ENCODE measurements around the gene ARL16.

ARL16 gene

DNA sequence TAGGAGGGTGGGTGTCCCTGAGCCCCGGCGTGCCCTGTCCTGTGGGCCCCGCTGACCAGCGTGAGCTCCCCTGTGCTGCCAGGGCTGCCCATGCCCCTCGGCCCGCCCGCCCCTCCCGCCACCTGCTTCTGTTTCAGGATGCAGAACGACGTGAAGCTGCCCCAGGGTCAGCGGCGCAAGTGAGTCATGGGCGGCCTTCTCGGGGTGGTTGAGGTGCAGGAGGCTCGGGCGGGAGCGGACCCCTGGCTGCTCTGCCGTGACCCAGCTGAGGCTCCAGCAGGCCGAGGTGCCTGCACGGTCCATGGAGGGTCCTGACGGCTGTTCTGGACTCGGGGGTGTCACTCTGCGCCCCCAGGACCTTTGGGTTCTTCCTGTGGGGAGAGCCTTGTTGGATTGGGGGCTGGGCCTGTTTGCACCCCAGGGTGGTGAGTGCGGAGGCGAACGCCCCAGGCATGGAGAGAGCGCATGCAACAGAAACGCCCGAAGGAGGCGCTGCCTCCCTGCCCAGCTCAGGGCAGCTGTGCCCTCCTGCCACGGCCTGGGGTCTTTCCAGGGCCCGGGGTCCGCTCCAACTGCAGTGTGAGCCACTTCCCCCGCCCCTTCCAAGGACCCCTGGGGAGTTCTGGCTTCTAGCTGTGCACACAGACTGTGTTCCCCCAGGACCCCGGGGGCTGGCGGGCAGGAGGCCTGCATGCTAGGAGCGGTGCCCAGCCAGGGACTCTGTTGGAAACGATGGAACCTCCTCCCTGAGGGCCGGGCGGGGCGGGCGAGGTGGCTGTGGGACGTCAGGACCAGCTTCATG lies 32.5 kb upstream of the ARL16 start:
- no peak for DNase-seq (ENCODE audit: extremely low spot score)
- ChIA-PET CTCF (no interaction called here), POLR2A (interaction anchor here (7.5 kb wide), 1 partner anchor 13 kb away, joined by 76 read pairs; the partner anchor contains the start of gene MRPL12)
- TF ChIP-seq PKNOX1 (IDR thresholded peaks at IDR 0.05) (no peak), NFRKB (IDR thresholded peaks at IDR 0.05) (no peak), FOXA1 (IDR thresholded peaks at IDR 0.05) (no peak), BHLHE40 (IDR thresholded peaks at IDR 0.05; ENCODE audit: borderline replicate concordance) (no peak), FOXM1 (IDR thresholded peaks at IDR 0.05; ENCODE audit: borderline replicate concordance) (no peak), ZNF384 (IDR thresholded peaks at IDR 0.05) (no peak), CTBP1 (IDR thresholded peaks at IDR 0.05; ENCODE audit: borderline replicate concordance) (no peak), FOXK2 (IDR thresholded peaks at IDR 0.05) (no peak), LEF1 (IDR thresholded peaks at IDR 0.05; ENCODE audit: borderline replicate concordance) (no peak)

- no peak for DNase-seq (ENCODE audit: extremely low spot score)
- ChIA-PET POLR2A (interaction anchor here (7.5 kb wide), 1 partner anchor 13 kb away, joined by 76 read pairs; the partner anchor contains the start of gene MRPL12), CTCF (no interaction called here)
- TF ChIP-seq PKNOX1 (IDR thresholded peaks at IDR 0.05) (no peak), HDGF (IDR thresholded peaks at IDR 0.05; ENCODE audit: borderline replicate concordance) (no peak), CTBP1 (IDR thresholded peaks at IDR 0.05; ENCODE audit: borderline replicate concordance) (no peak), TARDBP (IDR thresholded peaks at IDR 0.05) (no peak), SP1 (IDR thresholded peaks at IDR 0.05) (no peak), ELF4 (IDR thresholded peaks at IDR 0.05) (no peak), ARNT (IDR thresholded peaks at IDR 0.05) (no peak)
Measured at GRCh38 chr17:81715107-81715871, 31.7 kb upstream of the ARL16 start.

DNA sequence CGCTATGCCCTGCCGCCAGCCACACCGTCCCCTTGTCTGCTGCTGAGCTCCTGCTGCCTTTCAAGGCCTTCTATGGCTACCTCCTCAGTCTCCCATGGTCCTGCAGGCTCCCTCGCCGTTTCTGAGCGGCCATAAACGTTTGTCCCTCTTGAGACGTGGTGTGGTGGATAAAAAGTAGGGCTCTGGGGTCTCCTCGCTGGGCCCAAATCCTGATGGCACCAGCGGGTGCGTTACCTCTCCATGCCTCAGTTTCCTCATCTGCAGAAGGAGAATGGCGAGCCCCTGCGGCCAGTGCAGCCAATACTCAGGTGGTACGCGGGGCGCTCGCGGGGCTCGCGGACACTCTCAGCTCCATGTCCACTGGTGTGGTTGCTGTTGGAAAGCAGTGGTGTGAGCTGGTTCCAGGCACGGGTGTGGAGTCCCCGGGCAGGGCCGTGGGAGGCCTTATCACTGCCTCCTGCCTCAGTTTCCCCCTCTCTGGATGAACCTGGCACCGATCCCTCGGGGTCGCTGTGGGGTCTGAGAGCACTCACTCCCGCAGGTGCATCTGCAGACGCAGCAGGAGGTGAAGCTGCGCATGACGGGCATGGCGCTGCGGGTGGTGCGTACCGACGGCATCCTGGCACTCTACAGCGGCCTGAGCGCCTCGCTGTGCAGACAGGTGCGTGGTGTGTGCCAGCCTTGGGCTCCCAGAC lies 31.0 kb upstream of the ARL16 start:
- ChIA-PET POLR2A (interaction anchor here (1.0 to 7.5 kb wide), 2 partner anchors 12 to 149 kb away, joined by 3 to 76 read pairs; partner anchors contain the start of gene MRPL12), CTCF (no interaction called here)
- DNase-seq (ENCODE audit: extremely low spot score), result no peak
- no peak for TF ChIP-seq TARDBP (IDR thresholded peaks at IDR 0.05)
- no peak for TF ChIP-seq ARNT (IDR thresholded peaks at IDR 0.05)
- no peak for TF ChIP-seq CTBP1 (IDR thresholded peaks at IDR 0.05; ENCODE audit: borderline replicate concordance)
- TF ChIP-seq PKNOX1 (IDR thresholded peaks at IDR 0.05), result no peak
- TF ChIP-seq BHLHE40 (IDR thresholded peaks at IDR 0.05; ENCODE audit: borderline replicate concordance), result no peak
- TF ChIP-seq ZNF384 (IDR thresholded peaks at IDR 0.05), result no peak
- TF ChIP-seq FOXA1 (IDR thresholded peaks at IDR 0.05), result no peak
- TF ChIP-seq ELF4 (IDR thresholded peaks at IDR 0.05), result no peak
- TF ChIP-seq SP1 (IDR thresholded peaks at IDR 0.05), result no peak
- TF ChIP-seq FOXM1 (IDR thresholded peaks at IDR 0.05; ENCODE audit: borderline replicate concordance), result no peak
- no peak for TF ChIP-seq FOXK2 (IDR thresholded peaks at IDR 0.05)
- TF ChIP-seq SUZ12 (IDR thresholded peaks at IDR 0.05), result no peak
- TF ChIP-seq HDGF (IDR thresholded peaks at IDR 0.05; ENCODE audit: borderline replicate concordance), result no peak
- TF ChIP-seq LEF1 (IDR thresholded peaks at IDR 0.05; ENCODE audit: borderline replicate concordance), result no peak
- no peak for TF ChIP-seq L3MBTL2 (conservative IDR thresholded peaks at IDR 0.05)
- TF ChIP-seq NFRKB (IDR thresholded peaks at IDR 0.05), result no peak

DNA sequence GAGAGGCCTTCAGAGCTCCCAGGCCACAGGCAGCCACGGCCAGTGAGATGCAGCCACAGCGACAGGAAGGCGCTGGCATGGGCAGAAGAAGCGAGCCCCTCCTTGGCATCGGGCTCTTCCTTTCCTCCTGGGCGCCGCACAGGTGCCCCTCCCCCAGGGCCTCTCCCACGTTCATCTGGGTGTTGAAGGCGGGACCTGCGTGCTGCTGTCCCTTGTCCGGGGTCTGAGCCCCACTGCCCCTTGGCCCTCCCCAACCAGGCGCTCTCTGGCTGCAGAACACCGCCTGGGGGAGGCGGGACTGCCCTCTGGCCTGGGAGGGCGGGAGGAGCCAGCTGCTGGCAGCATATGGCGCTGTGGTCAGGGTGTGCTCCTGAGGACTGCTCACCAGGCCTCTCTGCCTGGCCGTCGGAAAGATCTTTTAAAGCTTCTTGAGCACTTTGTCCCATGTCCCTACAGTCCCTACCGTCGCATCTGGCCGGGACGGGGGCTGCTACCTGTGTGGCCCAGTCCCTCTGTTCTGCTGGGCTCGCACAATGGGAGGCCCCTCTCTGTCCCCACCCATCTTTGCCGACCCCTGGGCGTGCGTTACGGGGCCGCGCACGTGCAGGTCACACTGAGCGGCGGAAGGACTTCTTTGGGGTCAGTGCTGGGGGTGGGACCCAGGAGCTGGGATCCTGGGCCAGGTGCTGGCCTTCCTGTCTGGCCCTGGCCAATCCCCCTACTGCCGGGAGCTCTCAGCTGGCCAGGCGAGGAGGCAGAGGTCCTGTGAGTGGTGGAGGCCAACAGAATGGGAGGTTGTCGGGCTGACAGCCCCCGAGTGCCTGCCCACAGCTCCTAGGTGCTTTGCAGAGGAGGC lies 30.2 kb upstream of the ARL16 start:
- ChIA-PET POLR2A (interaction anchor here (0.5 to 7.5 kb wide), 8 partner anchors 7 to 321 kb away, joined by 3 to 76 read pairs (median 6); partner anchors contain the start of genes ARL16, HGS and MRPL12), CTCF (interaction anchor here (1.5 to 1.6 kb wide), 2 partner anchors 12 to 38 kb away, joined by 3 to 4 read pairs; no protein-coding TSS in a partner anchor)
- TF ChIP-seq ZNF384 (IDR thresholded peaks at IDR 0.05), result no peak
- TF ChIP-seq BHLHE40 (IDR thresholded peaks at IDR 0.05; ENCODE audit: borderline replicate concordance), result no peak
- TF ChIP-seq LEF1 (IDR thresholded peaks at IDR 0.05; ENCODE audit: borderline replicate concordance), result no peak
- no peak for TF ChIP-seq FOXM1 (IDR thresholded peaks at IDR 0.05; ENCODE audit: borderline replicate concordance)
- no peak for TF ChIP-seq CTBP1 (IDR thresholded peaks at IDR 0.05; ENCODE audit: borderline replicate concordance)
- TF ChIP-seq SP1 (IDR thresholded peaks at IDR 0.05), result no peak
- TF ChIP-seq FOXK2 (IDR thresholded peaks at IDR 0.05), result no peak
- no peak for TF ChIP-seq HDGF (IDR thresholded peaks at IDR 0.05; ENCODE audit: borderline replicate concordance)
- no peak for TF ChIP-seq FOXA1 (IDR thresholded peaks at IDR 0.05)
- no peak for TF ChIP-seq PKNOX1 (IDR thresholded peaks at IDR 0.05)
- TF ChIP-seq TARDBP (IDR thresholded peaks at IDR 0.05), result no peak
- TF ChIP-seq ARNT (IDR thresholded peaks at IDR 0.05), result no peak
- TF ChIP-seq L3MBTL2 (conservative IDR thresholded peaks at IDR 0.05), result no peak
- no peak for TF ChIP-seq NFRKB (IDR thresholded peaks at IDR 0.05)
- TF ChIP-seq SUZ12 (IDR thresholded peaks at IDR 0.05), result no peak
- no peak for TF ChIP-seq ELF4 (IDR thresholded peaks at IDR 0.05)
- no peak for DNase-seq (ENCODE audit: extremely low spot score)

All from HEK293T (cell line).